Mononuclear cell (primary cell): Measurements from ENCODE around the gene RBM4. TPM values are rescaled to one million over a fixed set of nuclear protein-coding genes. Genes with fewer than 3 reads are reported as not detected.
"Not testable (repeated sequence)": the region's sequence is repeated elsewhere in the genome, so short reads cannot be mapped to it uniquely, and the experiment has no call there.

Source experiments
- H3K27me3 ChIP-seq: 2 replicates; pipeline ENCODE4 v1.6.0; 2011; ENCODE audit warnings: low read length, control low read depth; ENCODE audit not compliant: insufficient read depth
- H3K4me1 ChIP-seq: 2 replicates; pipeline ENCODE4 v1.5.1; 2011; ENCODE audit warnings: mild to moderate bottlenecking, low read length, control low read depth; ENCODE audit not compliant: insufficient read depth
- H3K4me3 ChIP-seq: 2 replicates; pipeline ENCODE4 v1.5.1; 2011; ENCODE audit warnings: mild to moderate bottlenecking, low read length, moderate library complexity
- H3K9me3 ChIP-seq: 2 replicates; pipeline ENCODE4 v1.5.1; 2011; ENCODE audit warnings: low read depth, mild to moderate bottlenecking, control low read depth, low read length
- total RNA-seq: library from RNA; depleted of rRNA; stranded (reverse); fragments of >200 nt; gene quantifications from one replicate; pipeline ENCODE4 v1.2.3, GENCODE V29; 2012

RBM4 gene
- 112 TPM for total RNA-seq

- peak within 1 kb of the TSS; percentile 95 for H3K4me3 ChIP-seq
- H3K9me3 ChIP-seq: no peaks in the 10 kb centered on the region
- H3K27me3 ChIP-seq: no peaks in the 10 kb centered on the region
- H3K4me1 ChIP-seq: peaks cover 54% of the 10 kb centered on the region
Observed at GRCh38 chr11:66638177-66639065, at the start of gene RBM4. Gene RBM4, plus strand, starts transcription at chr11:66638703. Its CDS starts 1,009 bp downstream, at chr11:66639712.

- not testable (repeated sequence) for H3K9me3 ChIP-seq, H3K27me3 ChIP-seq, H3K4me3 ChIP-seq
- peaks cover 18% of the 10 kb centered on the region for H3K4me1 ChIP-seq
Observed at GRCh38 chr11:66589315-66589714, 49.2 kb upstream of the RBM4 start.

- no peak overlapping the region for H3K4me3 ChIP-seq
- H3K9me3 ChIP-seq: no peaks in the 10 kb centered on the region
- H3K27me3 ChIP-seq: no peaks in the 10 kb centered on the region
- H3K4me1 ChIP-seq: peaks cover 23% of the 10 kb centered on the region
Observed at GRCh38 chr11:66589996-66590675, 48.4 kb upstream of the RBM4 start.

- Histone ChIP-seq H3K4me3 (no peak overlapping the region), H3K27me3 (no peaks in the 10 kb centered on the region), H3K9me3 (no peaks in the 10 kb centered on the region), H3K4me1 (peaks cover 23% of the 10 kb centered on the region)
Observed at GRCh38 chr11:66591175-66591574, 47.3 kb upstream of the RBM4 start.

GRCh38 chr11:66592457-66593302, 45.8 kb upstream of the RBM4 start, which contains the start of the genes CCDC87 and CCS:
Gene CCDC87, minus strand, starts transcription at chr11:66593063. Its CDS starts 48 bp downstream, at chr11:66593015.
Gene CCS, plus strand, starts transcription at chr11:66593185. Its CDS starts 77 bp downstream, at chr11:66593262.
- H3K4me3 ChIP-seq: peak within 1 kb of the TSS; percentile 57
- no peaks in the 10 kb centered on the region for H3K27me3 ChIP-seq
- no peaks in the 10 kb centered on the region for H3K9me3 ChIP-seq
- H3K4me1 ChIP-seq: peaks cover 23% of the 10 kb centered on the region

- Histone ChIP-seq H3K9me3 (no peaks in the 10 kb centered on the region), H3K4me1 (peaks cover 23% of the 10 kb centered on the region), H3K27me3 (no peaks in the 10 kb centered on the region), H3K4me3 (peak overlapping the region; percentile 57)
Observed at GRCh38 chr11:66593303-66593635, 45.2 kb upstream of the RBM4 start.

- Histone ChIP-seq H3K9me3 (no peaks in the 10 kb centered on the region), H3K4me1 (peaks cover 23% of the 10 kb centered on the region), H3K4me3 (peak overlapping the region; percentile 57), H3K27me3 (no peaks in the 10 kb centered on the region)
Observed at GRCh38 chr11:66593650-66594049, 44.9 kb upstream of the RBM4 start.

GRCh38 chr11:66595245-66595904, 43.1 kb upstream of the RBM4 start:
- Histone ChIP-seq H3K4me3 (no peak overlapping the region), H3K4me1 (peaks cover 27% of the 10 kb centered on the region), H3K9me3 (no peaks in the 10 kb centered on the region), H3K27me3 (no peaks in the 10 kb centered on the region)

- Histone ChIP-seq H3K4me1 (peaks cover 19% of the 10 kb centered on the region), H3K4me3 (no peak overlapping the region), H3K27me3 (no peaks in the 10 kb centered on the region), H3K9me3 (no peaks in the 10 kb centered on the region)
Observed at GRCh38 chr11:66598993-66599392, 39.5 kb upstream of the RBM4 start.

GRCh38 chr11:66600219-66600618, 38.3 kb upstream of the RBM4 start:
- Histone ChIP-seq H3K9me3 (no peaks in the 10 kb centered on the region), H3K27me3 (no peaks in the 10 kb centered on the region), H3K4me3 (no peak overlapping the region), H3K4me1 (peaks cover 13% of the 10 kb centered on the region)

GRCh38 chr11:66600631-66601233, 37.8 kb upstream of the RBM4 start:
- peaks cover 13% of the 10 kb centered on the region for H3K4me1 ChIP-seq
- no peaks in the 10 kb centered on the region for H3K27me3 ChIP-seq
- no peaks in the 10 kb centered on the region for H3K9me3 ChIP-seq
- no peak overlapping the region for H3K4me3 ChIP-seq

GRCh38 chr11:66603072-66603471, 35.4 kb upstream of the RBM4 start:
- no peaks in the 10 kb centered on the region for H3K27me3 ChIP-seq
- H3K9me3 ChIP-seq: no peaks in the 10 kb centered on the region
- H3K4me3 ChIP-seq: no peak overlapping the region
- peaks cover 19% of the 10 kb centered on the region for H3K4me1 ChIP-seq

- Histone ChIP-seq H3K4me3 (no peak overlapping the region), H3K27me3 (no peaks in the 10 kb centered on the region), H3K9me3 (no peaks in the 10 kb centered on the region)
Observed at GRCh38 chr11:66604155-66604554, 34.3 kb upstream of the RBM4 start.

GRCh38 chr11:66606608-66607007, 31.9 kb upstream of the RBM4 start:
- H3K4me1 ChIP-seq: peaks cover 32% of the 10 kb centered on the region
- not testable (repeated sequence) for H3K9me3 ChIP-seq, H3K27me3 ChIP-seq, H3K4me3 ChIP-seq

More at GRCh38 chr11:66604155-66604554, 34.3 kb upstream of the RBM4 start:
- peaks cover 23% of the 10 kb centered on the region for H3K4me1 ChIP-seq
